GM23248 (cell line): ENCODE data around the gene CLIP4. TPM values are rescaled to one million over a fixed set of nuclear protein-coding genes. Genes with fewer than 3 reads are reported as not detected.

Source experiments
- DNase-seq: peaks from one replicate; pipeline ENCODE4 v3.0.0-alpha.2; 2015
- H2AFZ ChIP-seq: fragments of 200-600 bp; sonication (generic); 2 replicates; pipeline ENCODE4 v1.6.1; 2016; ENCODE audit warnings: antibody characterized with exemption
- H3F3A ChIP-seq: fragments of 200-600 bp; sonication (generic); 2 replicates; pipeline ENCODE4 v1.6.1; 2016; ENCODE audit warnings: mild to moderate bottlenecking, antibody characterized with exemption, mixed run types; ENCODE audit not compliant: insufficient read depth
- H3K27ac ChIP-seq: fragments of 200-600 bp; sonication (generic); 2 replicates; pipeline ENCODE4 v1.5.1; 2016; ENCODE audit warnings: mild to moderate bottlenecking
- H3K27me3 ChIP-seq: fragments of 200-600 bp; sonication (generic); replicated peaks from 2 replicates; pipeline ENCODE4 v1.6.1; 2016; ENCODE audit warnings: mild to moderate bottlenecking; ENCODE audit not compliant: insufficient read depth
- H3K36me3 ChIP-seq: fragments of 200-600 bp; sonication (generic); 2 replicates; pipeline ENCODE4 v1.6.1; 2016; ENCODE audit warnings: low read depth, mild to moderate bottlenecking
- H3K4me1 ChIP-seq: fragments of 200-600 bp; sonication (generic); 2 replicates; pipeline ENCODE4 v1.6.1; 2016; ENCODE audit warnings: mild to moderate bottlenecking; ENCODE audit not compliant: insufficient read depth
- H3K4me2 ChIP-seq: fragments of 200-600 bp; sonication (generic); one replicate; pipeline ENCODE4 v1.6.1; 2016; ENCODE audit warnings: mild to moderate bottlenecking; ENCODE audit not compliant: unreplicated experiment
- H3K4me3 ChIP-seq: fragments of 200-600 bp; sonication (generic); 2 replicates; pipeline ENCODE4 v1.5.1; 2016; ENCODE audit warnings: mild to moderate bottlenecking
- H3K79me2 ChIP-seq: fragments of 200-600 bp; sonication (generic); 2 replicates; pipeline ENCODE4 v1.6.1; 2016; ENCODE audit warnings: mild to moderate bottlenecking; ENCODE audit not compliant: insufficient read depth
- H3K9ac ChIP-seq: fragments of 200-600 bp; sonication (generic); 2 replicates; pipeline ENCODE4 v1.6.1; 2016; ENCODE audit warnings: mild to moderate bottlenecking
- H3K9me2 ChIP-seq: fragments of 200-600 bp; sonication (generic); 2 replicates; pipeline ENCODE4 v1.6.1; 2016; ENCODE audit warnings: mixed run types, mild to moderate bottlenecking, moderate library complexity; ENCODE audit not compliant: insufficient read depth
- H3K9me3 ChIP-seq: fragments of 200-600 bp; sonication (generic); one replicate; pipeline ENCODE4 v1.6.1; 2017; ENCODE audit warnings: low read depth
- H4K20me1 ChIP-seq: fragments of 200-600 bp; sonication (generic); 2 replicates; pipeline ENCODE4 v1.6.0; 2016; ENCODE audit not compliant: insufficient read depth
- EZH2 ChIP-seq: fragments of 200-600 bp; sonication (generic); IDR thresholded peaks from 2 replicates; pipeline ENCODE4 v1.6.1; 2018; ENCODE audit warnings: antibody characterized with exemption, mild to moderate bottlenecking; ENCODE audit not compliant: insufficient read depth, poor library complexity, severe bottlenecking
- EZH2phosphoT487 ChIP-seq: fragments of 200-600 bp; sonication (generic); IDR thresholded peaks from 2 replicates; pipeline ENCODE4 v1.6.1; 2018; ENCODE audit warnings: antibody characterized with exemption, moderate library complexity, mild to moderate bottlenecking, low read depth; ENCODE audit not compliant: insufficient read depth
- WGBS, 2 experiments: methylation state at CpG; one replicate each; pipeline ENCODE4 v1.1.6; 2015 to 2017; ENCODE audit warnings: low lambda C conversion rate in 2 of 2, low coverage in 1 of 2; ENCODE audit errors: missing lambda C conversion rate in 2 of 2; 5-methylcytosine and 5-hydroxymethylcytosine counted together
- in situ Hi-C: fragments of 300-500 bp; cut with MboI; formaldehyde crosslinking; loops from 2 replicates; pipeline ENCODE4 v1.15.0; 2020
- polyA plus RNA-seq: library from polyadenylated mRNA; unstranded; fragments of >200 nt; fragmentation: Nextera tagmentation; extraction: Ambion mirVana; gene quantifications from 2 replicates; pipeline ENCODE4 v1.2.1, GENCODE V29; 2016
- total RNA-seq: library from RNA; depleted of rRNA; stranded (reverse); fragments of >200 nt; shearing (Covaris generic); gene quantifications from 2 replicates; pipeline ENCODE4 v1.2.3, GENCODE V29; 2014

The CLIP4 gene
- total and polyA plus RNA-seq, 2 experiments from 2014 or later, result 35.3 to 55.2 TPM

GRCh38 chr2:29114586-29114945 lies 649 bp upstream of the CLIP4 start:
- Histone ChIP-seq H3F3A (peaks cover 44% of the 10 kb centered on the region), H3K4me3 (peak overlapping the region; percentile 97), H3K4me2 (peak overlapping the region; percentile 65), H3K9me3 (no peaks in the 10 kb centered on the region), H3K9me2 (no peaks in the 10 kb centered on the region), H3K79me2 (peaks cover 32% of the 10 kb centered on the region), H3K9ac (peak overlapping the region; percentile 93), H3K27ac (peak overlapping the region; percentile 88), H3K36me3 (no peaks in the 10 kb centered on the region), H3K4me1 (peaks cover 50% of the 10 kb centered on the region), H2AFZ (peak overlapping the region; percentile 90), H3K27me3 (no peaks in the 10 kb centered on the region), H4K20me1 (no peaks in the 10 kb centered on the region)
- DNase-seq, result peak; percentile 48
- in situ Hi-C loops, result no loop called here
- 55 to 57% methylated on average over 10 of the region's 10 CpGs for WGBS, 2 experiments
- no peak for TF ChIP-seq EZH2
- TF ChIP-seq EZH2phosphoT487, result no peak

GRCh38 chr2:29115797-29116781 lies 874 bp downstream of the CLIP4 start:
- Histone ChIP-seq H3K9me2 (no peaks in the 10 kb centered on the region), H3K36me3 (no peaks in the 10 kb centered on the region), H2AFZ (peak overlapping the region; percentile 83), H3K4me2 (peak overlapping the region; percentile 98), H3K4me1 (peaks cover 53% of the 10 kb centered on the region), H3F3A (peaks cover 44% of the 10 kb centered on the region), H4K20me1 (no peaks in the 10 kb centered on the region), H3K4me3 (peak overlapping the region; percentile 97), H3K9ac (peak overlapping the region; percentile 93), H3K27me3 (no peaks in the 10 kb centered on the region), H3K79me2 (peaks cover 47% of the 10 kb centered on the region), H3K27ac (peak overlapping the region; percentile 88), H3K9me3 (no peaks in the 10 kb centered on the region)
- WGBS, 2 experiments, result 1 to 3% methylated on average over 28 to 38 of the region's 53 CpGs
- in situ Hi-C loops, result no loop called here
- peak; percentile 83 for DNase-seq
- TF ChIP-seq EZH2 (no peak), EZH2phosphoT487 (no peak)

DNA sequence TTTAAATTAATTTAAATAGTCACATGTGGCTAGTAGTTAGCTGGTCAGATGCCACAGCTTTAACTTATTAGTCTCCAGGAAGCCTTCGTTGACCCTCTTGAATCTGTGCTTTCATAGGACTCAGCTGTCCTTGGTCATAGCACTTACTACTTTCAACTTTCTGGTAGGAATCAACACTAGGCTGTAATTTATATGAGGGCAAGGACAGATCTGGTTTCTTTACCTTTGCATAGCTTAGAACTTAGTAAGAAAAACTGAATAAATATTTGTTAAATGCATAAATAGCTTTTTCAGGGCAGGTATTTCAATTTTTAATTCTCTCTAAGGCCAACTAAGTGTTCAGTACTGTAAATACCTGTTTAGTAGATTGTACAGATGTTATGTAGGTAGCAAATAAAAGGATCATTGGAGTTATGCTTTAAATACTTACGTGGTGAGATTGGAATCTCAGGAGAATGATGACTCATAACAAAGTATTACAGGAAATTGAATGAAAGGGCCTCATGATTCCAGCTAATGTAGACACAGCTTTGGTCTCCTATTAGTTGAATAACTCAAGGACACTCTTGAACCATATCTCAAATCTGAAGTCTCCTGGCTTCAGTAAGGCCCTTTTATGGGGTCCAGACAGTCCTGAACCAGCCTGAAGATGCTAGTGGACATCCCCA lies 2.6 kb downstream of the CLIP4 start:
- Histone ChIP-seq H3K36me3 (peaks cover 11% of the 10 kb centered on the region), H3F3A (peaks cover 44% of the 10 kb centered on the region), H3K9me3 (no peaks in the 10 kb centered on the region), H3K79me2 (peaks cover 64% of the 10 kb centered on the region), H3K4me1 (peaks cover 54% of the 10 kb centered on the region), H3K4me3 (peak overlapping the region; percentile 27), H2AFZ (no peak overlapping the region), H3K27me3 (no peaks in the 10 kb centered on the region), H3K4me2 (peak overlapping the region; percentile 98), H3K27ac (peak overlapping the region; percentile 88), H3K9me2 (no peaks in the 10 kb centered on the region), H4K20me1 (no peaks in the 10 kb centered on the region), H3K9ac (no peak overlapping the region)
- in situ Hi-C loops, result no loop called here
- DNase-seq, result peak; percentile 79
- TF ChIP-seq EZH2phosphoT487 (no peak), EZH2 (no peak)
- WGBS, 2 experiments, result 32% methylated on average over 2 of the region's 2 CpGs

- no peak overlapping the region for H3K4me3 ChIP-seq
- H3K9ac ChIP-seq, result no peak overlapping the region
- peaks cover 46% of the 10 kb centered on the region for H3F3A ChIP-seq
- peaks cover 54% of the 10 kb centered on the region for H3K4me1 ChIP-seq
- TF ChIP-seq EZH2phosphoT487 (no peak), EZH2 (no peak)
- H3K9me3 ChIP-seq, result no peaks in the 10 kb centered on the region
- no peak for DNase-seq
- in situ Hi-C loops, result no loop called here
- no peak overlapping the region for H3K27ac ChIP-seq
- peaks cover 14% of the 10 kb centered on the region for H3K36me3 ChIP-seq
- H4K20me1 ChIP-seq, result no peaks in the 10 kb centered on the region
- no peaks in the 10 kb centered on the region for H3K27me3 ChIP-seq
- 59 to 67% methylated on average over 4 of the region's 4 CpGs for WGBS, 2 experiments
- H3K9me2 ChIP-seq, result no peaks in the 10 kb centered on the region
- no peak overlapping the region for H2AFZ ChIP-seq
- H3K4me2 ChIP-seq, result no peak overlapping the region
- peaks cover 68% of the 10 kb centered on the region for H3K79me2 ChIP-seq
These were observed 4.0 kb downstream of the CLIP4 start for GRCh38 chr2:29119211-29119610.
